Activated CD8-positive, alpha-beta memory T cell treated with anti-CD3 and anti-CD28 coated beads, Interleukin-2, amount 50 U/mL, for 24 hours (primary cell): Measurements from ENCODE around the gene CNDP2.
A peak's percentile ranks its signal among the peaks of the same experiment; 100 is the strongest.
"Not testable (repeated sequence)": the region's sequence is repeated elsewhere in the genome, so short reads cannot be mapped to it uniquely, and the experiment has no call there.

Experiments
- DNase-seq: peaks from one replicate; pipeline ENCODE4 v3.0.0-alpha.2; 2020; ENCODE audit errors: extremely low read depth

The CNDP2 gene

GRCh38 chr18:74534981-74535649 lies 39.0 kb downstream of the CNDP2 start:
- DNase-seq = no peak

- no peak for DNase-seq
Observed at GRCh38 chr18:74539289-74539688, 43.1 kb downstream of the CNDP2 start.

- no peak for DNase-seq
Observed at GRCh38 chr18:74540652-74541421, 44.7 kb downstream of the CNDP2 start.

GRCh38 chr18:74541703-74542555 lies 45.8 kb downstream of the CNDP2 start:
- DNase-seq = no peak

GRCh38 chr18:74544898-74545297 lies 48.7 kb downstream of the CNDP2 start:
- DNase-seq = no peak

- DNase-seq = no peak
Observed at GRCh38 chr18:74546007-74546406, 49.8 kb downstream of the CNDP2 start.

- no peak for DNase-seq
Observed at GRCh38 chr18:74546751-74547530, 50.8 kb downstream of the CNDP2 start.

- no peak for DNase-seq
Observed at GRCh38 chr18:74547860-74548259, 51.7 kb downstream of the CNDP2 start.

GRCh38 chr18:74549591-74550104 lies 53.5 kb downstream of the CNDP2 start:
- DNase-seq = no peak

- DNase-seq = no peak
Observed at GRCh38 chr18:74550886-74551285, 54.7 kb downstream of the CNDP2 start.

GRCh38 chr18:74551452-74551851 lies 55.3 kb downstream of the CNDP2 start:
- no peak for DNase-seq

GRCh38 chr18:74551936-74552555 lies 55.9 kb downstream of the CNDP2 start:
- peak; percentile 52 for DNase-seq

GRCh38 chr18:74556126-74556525 lies 60.0 kb downstream of the CNDP2 start:
- DNase-seq = no peak

- DNase-seq = no peak
Observed at GRCh38 chr18:74558096-74558495, 61.9 kb downstream of the CNDP2 start.

- no peak for DNase-seq
Observed at GRCh38 chr18:74562131-74562730, 66.1 kb downstream of the CNDP2 start.

- no peak for DNase-seq
Observed at GRCh38 chr18:74562775-74563174, 66.6 kb downstream of the CNDP2 start.

- no peak for DNase-seq
Observed at GRCh38 chr18:74563999-74564398, 67.8 kb downstream of the CNDP2 start.

- DNase-seq = not testable (repeated sequence)
Observed at GRCh38 chr18:74565164-74565563, 69.0 kb downstream of the CNDP2 start.

GRCh38 chr18:74565993-74566392 lies 69.8 kb downstream of the CNDP2 start:
- DNase-seq = not testable (repeated sequence)

GRCh38 chr18:74567822-74568221 lies 71.7 kb downstream of the CNDP2 start:
- DNase-seq = no peak

GRCh38 chr18:74569401-74569800 lies 73.2 kb downstream of the CNDP2 start:
- no peak for DNase-seq
